Keratinocyte (primary cell): ENCODE results near the gene ANKS1A. TPM values are rescaled to one million over a fixed set of nuclear protein-coding genes. Genes with fewer than 3 reads are reported as not detected.
A peak's percentile ranks its signal among the peaks of the same experiment; 100 is the strongest.

ENCODE experiments used
- DNase-seq: peaks from one replicate; pipeline ENCODE4 v3.0.0-alpha.2; 2011; ENCODE audit warnings: low read depth, missing footprints, low spot score
- FAIRE-seq: peaks from 2 replicates; lab custom pipeline; 2011; peaks lifted over from hg19 to GRCh38; lab: Jason Lieb, UNC
- H2AFZ ChIP-seq: 2 replicates; pipeline ENCODE4 v1.6.0; 2012; ENCODE audit warnings: low read length, control low read depth, inconsistent platforms; ENCODE audit not compliant: control insufficient read depth
- H3K27ac ChIP-seq: 2 replicates; pipeline ENCODE4 v1.5.1; 2011; ENCODE audit warnings: low read length; ENCODE audit not compliant: control insufficient read depth, insufficient read depth
- H3K27me3 ChIP-seq: 3 replicates; pipeline ENCODE4 v1.6.0; 2011; ENCODE audit warnings: low read length; ENCODE audit not compliant: control insufficient read depth, insufficient read depth; ENCODE audit errors: extremely low read depth
- H3K36me3 ChIP-seq, 2 experiments: 2 replicates in 1 of 2; 3 replicates in 1 of 2; pipeline ENCODE4 v1.5.1; 2011; ENCODE audit warnings: low read length in 2 of 2, mild to moderate bottlenecking in 1 of 2; ENCODE audit not compliant: control insufficient read depth in 2 of 2, insufficient read depth in 2 of 2; ENCODE audit errors: extremely low read depth in 1 of 2
- H3K4me1 ChIP-seq: 3 replicates; pipeline ENCODE4 v1.5.1; 2011; ENCODE audit warnings: low read length; ENCODE audit not compliant: control insufficient read depth, insufficient read depth; ENCODE audit errors: extremely low read depth
- H3K4me2 ChIP-seq: 3 replicates; pipeline ENCODE4 v1.6.0; 2011; ENCODE audit warnings: low read depth, low read length; ENCODE audit not compliant: control insufficient read depth, insufficient read depth; ENCODE audit errors: extremely low read depth
- H3K4me3 ChIP-seq, 3 experiments: fragments of 200-600 bp in 1 of 3; sonication (generic) in 1 of 3; 2 replicates in 2 of 3; 3 replicates in 1 of 3; pipeline ENCODE4 v1.5.1; 2011 to 2016; ENCODE audit warnings: low read length in 3 of 3, mild to moderate bottlenecking in 3 of 3, control low read depth in 2 of 3, inconsistent platforms in 1 of 3, low read depth in 1 of 3, mixed read lengths in 1 of 3, mixed run types in 1 of 3, moderate library complexity in 1 of 3; ENCODE audit not compliant: control insufficient read depth in 2 of 3, insufficient read depth in 2 of 3; ENCODE audit errors: extremely low read depth in 1 of 3
- H3K79me2 ChIP-seq: 2 replicates; pipeline ENCODE4 v1.6.0; 2012; ENCODE audit warnings: low read length; ENCODE audit not compliant: control insufficient read depth, insufficient read depth
- H3K9ac ChIP-seq: 3 replicates; pipeline ENCODE4 v1.6.0; 2011; ENCODE audit warnings: low read length; ENCODE audit not compliant: control insufficient read depth, insufficient read depth; ENCODE audit errors: extremely low read depth
- H3K9me1 ChIP-seq: 3 replicates; pipeline ENCODE4 v1.6.0; 2011; ENCODE audit warnings: low read length; ENCODE audit not compliant: control insufficient read depth, insufficient read depth; ENCODE audit errors: extremely low read depth
- H3K9me3 ChIP-seq: 2 replicates; pipeline ENCODE4 v1.5.1; 2012; ENCODE audit warnings: low read depth, low read length; ENCODE audit not compliant: control insufficient read depth
- H4K20me1 ChIP-seq: 3 replicates; pipeline ENCODE4 v1.6.0; 2011; ENCODE audit warnings: low read length; ENCODE audit not compliant: control insufficient read depth, insufficient read depth; ENCODE audit errors: extremely low read depth
- EZH2 ChIP-seq: IDR thresholded peaks from one replicate; pipeline ENCODE4 v1.6.1; 2012; ENCODE audit warnings: inconsistent platforms, mild to moderate bottlenecking, low read length, moderate library complexity
- dilution Hi-C: fragments of 300-500 bp; cut with MboI; formaldehyde crosslinking; loops from one replicate; pipeline ENCODE4 v1.7.0; 2020; ENCODE audit warnings: low sequenced_read_pairs; ENCODE audit not compliant: extremely low pct_ligation_motif_present
- polyA plus RNA-seq, 5 experiments: library from polyadenylated mRNA; depleted of rRNA in 3 of 5; stranded (reverse) in 3 of 5; stranded (forward) in 1 of 5; unstranded in 1 of 5; fragments of >200 nt; gene quantifications; 1 replicate in 1 of 5; 2 replicates in 3 of 5; 3 replicates in 1 of 5; pipeline versions ENCODE4 v1.2.1 to v1.2.3, GENCODE V29; 2011 to 2012; ENCODE audit warnings: missing spikeins in 2 of 5, low read depth in 1 of 5, low replicate concordance in 1 of 5
- TF ChIP-seq, protein P1 (sequence below), 3 experiments: IDR thresholded peaks in 1 of 3; conservative IDR thresholded peaks in 1 of 3; optimal IDR thresholded peaks in 1 of 3; 2 replicates in 2 of 3; 3 replicates in 1 of 3; pipeline versions ENCODE3 to v1.5.1; 2011; ENCODE audit warnings: low read length in 3 of 3, mild to moderate bottlenecking in 3 of 3, moderate library complexity in 2 of 3, control low read depth in 1 of 3, inconsistent platforms in 1 of 3; ENCODE audit not compliant: insufficient read depth in 2 of 3; ENCODE audit errors: extremely low read depth in 1 of 3

ANKS1A gene
- polyA plus RNA-seq, 1 donor (not counting 4 experiments of a cell fraction or from before 2014, with no cell fraction given) = 8.6 TPM

DNA sequence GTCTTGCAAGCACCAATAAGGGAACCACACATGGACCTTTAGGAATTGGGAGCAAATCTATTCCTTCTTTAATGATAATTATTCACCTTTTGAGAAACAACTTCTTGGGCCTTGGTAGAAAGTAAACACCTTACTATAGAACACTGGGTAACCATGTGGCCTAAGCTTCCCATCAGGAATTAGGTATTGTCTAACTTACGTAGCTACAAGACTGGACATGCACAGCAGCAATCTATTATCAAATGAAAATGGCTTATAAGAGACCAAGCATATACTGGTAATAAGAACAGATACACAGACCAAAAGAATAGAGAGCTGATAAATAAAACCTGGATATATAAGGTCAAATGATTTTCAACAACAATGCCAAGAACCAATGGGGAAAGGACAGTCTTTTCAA lies 235.3 kb downstream of the ANKS1A start:
- Histone ChIP-seq H3K4me1 (peaks cover 8% of the 10 kb centered on the region), H3K4me2 (no peak overlapping the region), H3K9ac (no peak overlapping the region), H3K27me3 (no peaks in the 10 kb centered on the region), H4K20me1 (no peaks in the 10 kb centered on the region), H3K36me3 (no peaks in the 10 kb centered on the region), H2AFZ (peak overlapping the region; percentile 25), H3K4me3 (no peak overlapping the region), H3K27ac (no peak overlapping the region), H3K79me2 (no peaks in the 10 kb centered on the region), H3K9me1 (no peaks in the 10 kb centered on the region), H3K9me3 (no peaks in the 10 kb centered on the region)
- dilution Hi-C loops = no loop called here
- DNase-seq (no peak), FAIRE-seq (no peak)
- TF ChIP-seq, protein P1, sequence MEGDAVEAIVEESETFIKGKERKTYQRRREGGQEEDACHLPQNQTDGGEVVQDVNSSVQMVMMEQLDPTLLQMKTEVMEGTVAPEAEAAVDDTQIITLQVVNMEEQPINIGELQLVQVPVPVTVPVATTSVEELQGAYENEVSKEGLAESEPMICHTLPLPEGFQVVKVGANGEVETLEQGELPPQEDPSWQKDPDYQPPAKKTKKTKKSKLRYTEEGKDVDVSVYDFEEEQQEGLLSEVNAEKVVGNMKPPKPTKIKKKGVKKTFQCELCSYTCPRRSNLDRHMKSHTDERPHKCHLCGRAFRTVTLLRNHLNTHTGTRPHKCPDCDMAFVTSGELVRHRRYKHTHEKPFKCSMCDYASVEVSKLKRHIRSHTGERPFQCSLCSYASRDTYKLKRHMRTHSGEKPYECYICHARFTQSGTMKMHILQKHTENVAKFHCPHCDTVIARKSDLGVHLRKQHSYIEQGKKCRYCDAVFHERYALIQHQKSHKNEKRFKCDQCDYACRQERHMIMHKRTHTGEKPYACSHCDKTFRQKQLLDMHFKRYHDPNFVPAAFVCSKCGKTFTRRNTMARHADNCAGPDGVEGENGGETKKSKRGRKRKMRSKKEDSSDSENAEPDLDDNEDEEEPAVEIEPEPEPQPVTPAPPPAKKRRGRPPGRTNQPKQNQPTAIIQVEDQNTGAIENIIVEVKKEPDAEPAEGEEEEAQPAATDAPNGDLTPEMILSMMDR (optimal IDR thresholded peaks at IDR 0.05 in 1 of 3, IDR thresholded peaks at IDR 0.05 in 1 of 3, conservative IDR thresholded peaks at IDR 0.05 in 1 of 3; ENCODE audit: extremely low read depth in 1 of 3, insufficient read depth in 2 of 3, low read length in 3 of 3) = no peak
- TF ChIP-seq EZH2 = no peak

DNA sequence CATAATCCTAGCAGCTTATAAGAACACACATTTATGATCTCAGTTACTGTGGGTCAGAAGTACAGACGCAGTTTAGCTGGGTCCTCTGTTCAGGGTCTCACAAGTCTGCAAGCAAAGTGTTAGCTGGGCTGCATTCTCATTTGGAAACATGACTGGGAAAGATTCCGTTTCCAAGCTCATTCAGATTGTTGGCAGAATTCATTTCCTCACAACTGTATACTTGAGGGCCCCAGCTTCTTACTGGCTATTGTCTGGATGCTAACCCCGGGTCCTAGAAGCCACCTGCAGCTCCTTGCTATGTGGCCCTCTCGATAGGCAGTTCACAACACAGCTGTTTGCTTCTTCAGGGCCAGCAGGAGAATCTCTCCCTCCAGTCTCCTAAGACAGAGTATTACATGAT lies 239.0 kb downstream of the ANKS1A start:
- Histone ChIP-seq H3K27me3 (no peaks in the 10 kb centered on the region), H3K4me1 (peaks cover 4% of the 10 kb centered on the region), H3K4me3 (no peak overlapping the region), H4K20me1 (no peaks in the 10 kb centered on the region), H3K27ac (no peak overlapping the region), H3K9me3 (no peaks in the 10 kb centered on the region), H3K36me3 (no peaks in the 10 kb centered on the region), H2AFZ (no peak overlapping the region), H3K4me2 (no peak overlapping the region), H3K9me1 (no peaks in the 10 kb centered on the region), H3K79me2 (no peaks in the 10 kb centered on the region), H3K9ac (no peak overlapping the region)
- no peak for TF ChIP-seq EZH2
- no peak for DNase-seq
- dilution Hi-C loops = no loop called here
- no peak for FAIRE-seq

DNA sequence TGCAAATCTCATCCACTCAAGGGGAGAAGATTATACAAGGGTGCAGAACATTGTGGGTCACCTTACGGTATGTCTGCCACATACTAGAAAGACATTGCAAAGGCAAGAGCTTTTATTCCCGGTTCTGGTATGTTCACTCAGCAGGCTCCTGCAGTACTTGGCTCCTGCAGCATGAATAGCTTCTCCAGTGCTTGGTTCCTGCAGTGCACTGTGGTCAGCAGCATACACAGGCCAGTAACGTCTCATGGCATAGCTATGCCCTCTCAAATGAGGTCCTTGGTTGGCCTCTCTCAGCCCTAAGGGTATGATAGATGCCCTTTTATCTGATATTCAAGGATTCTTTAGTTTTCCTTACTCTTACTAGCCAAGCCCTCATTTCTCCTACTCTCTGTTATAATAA lies 239.4 kb downstream of the ANKS1A start:
- TF ChIP-seq, protein P1 (optimal IDR thresholded peaks at IDR 0.05 in 1 of 3, IDR thresholded peaks at IDR 0.05 in 1 of 3, conservative IDR thresholded peaks at IDR 0.05 in 1 of 3; ENCODE audit: extremely low read depth in 1 of 3, insufficient read depth in 2 of 3, low read length in 3 of 3) = no peak
- no peak for TF ChIP-seq EZH2
- no peaks in the 10 kb centered on the region for H4K20me1 ChIP-seq
- H3K4me1 ChIP-seq = peaks cover 4% of the 10 kb centered on the region
- no peak overlapping the region for H3K27ac ChIP-seq
- H3K4me2 ChIP-seq = no peak overlapping the region
- no peaks in the 10 kb centered on the region for H3K9me3 ChIP-seq
- no peak overlapping the region for H3K4me3 ChIP-seq
- no peaks in the 10 kb centered on the region for H3K27me3 ChIP-seq
- dilution Hi-C loops = no loop called here
- no peaks in the 10 kb centered on the region for H3K9me1 ChIP-seq
- H3K9ac ChIP-seq = no peak overlapping the region
- DNase-seq (no peak), FAIRE-seq (no peak)
- no peak overlapping the region for H2AFZ ChIP-seq
- no peaks in the 10 kb centered on the region for H3K79me2 ChIP-seq
- H3K36me3 ChIP-seq = no peaks in the 10 kb centered on the region
